OCI-LY7 (cell line): ENCODE data around the gene CD300A. TPM values are rescaled to one million over a fixed set of nuclear protein-coding genes. Genes with fewer than 3 reads are reported as not detected.
A peak's percentile ranks its signal among the peaks of the same experiment; 100 is the strongest.

Source experiments
- BruUV-seq: library from RNA; stranded (reverse); fragments of 400-500 nt; replicated peaks from 2 replicates; lab custom pipeline; 2021; lab: Mats Ljungman, UMichigan
- CTCF ChIA-PET: fragments of 300-600 bp; sonication (Branson Sonifier 250); formaldehyde crosslinking; loops from one replicate; lab custom pipeline; 2022; ENCODE audit warnings: antibody characterized with exemption; ENCODE audit not compliant: unreplicated experiment; lab: Charles Lee
- POLR2A ChIA-PET: fragments of 300-600 bp; sonication (Branson Sonifier 250); formaldehyde crosslinking; loops from one replicate; lab custom pipeline; 2022; ENCODE audit warnings: antibody characterized with exemption; lab: Charles Lee
- DNase-seq: peaks from one replicate; pipeline ENCODE4 v3.0.0-alpha.2; 2015; ENCODE audit warnings: low spot score
- H2AFZ ChIP-seq: fragments of 200-600 bp; sonication (generic), shearing (Covaris generic); 2 replicates; pipeline ENCODE4 v1.6.1; 2014; ENCODE audit warnings: mild to moderate bottlenecking, antibody characterized with exemption, low read length, moderate library complexity
- H3K27ac ChIP-seq: fragments of 200-600 bp; sonication (generic); 2 replicates; pipeline ENCODE4 v1.5.1; 2014; ENCODE audit warnings: mixed run types, low read depth, mild to moderate bottlenecking, moderate library complexity, low read length, inconsistent platforms; ENCODE audit not compliant: poor library complexity, severe bottlenecking
- H3K36me3 ChIP-seq: fragments of 200-600 bp; sonication (generic); 2 replicates; pipeline ENCODE4 v1.6.1; 2014; ENCODE audit warnings: mild to moderate bottlenecking, antibody characterized with exemption, low read length, moderate library complexity, mixed read lengths; ENCODE audit not compliant: insufficient read depth
- H3K4me1 ChIP-seq: fragments of 200-600 bp; sonication (generic); 2 replicates; pipeline ENCODE4 v1.5.1; 2014; ENCODE audit warnings: mild to moderate bottlenecking, low read length; ENCODE audit not compliant: insufficient read depth, poor library complexity, severe bottlenecking
- H3K4me2 ChIP-seq: fragments of 200-600 bp; sonication (generic); 2 replicates; pipeline ENCODE4 v1.6.1; 2014; ENCODE audit warnings: mild to moderate bottlenecking, low read length
- H3K4me3 ChIP-seq: fragments of 200-600 bp; sonication (generic); 2 replicates; pipeline ENCODE4 v1.5.1; 2014; ENCODE audit warnings: mild to moderate bottlenecking, low read depth, low read length; ENCODE audit not compliant: poor library complexity, severe bottlenecking
- H3K79me2 ChIP-seq: fragments of 200-600 bp; sonication (generic); 2 replicates; pipeline ENCODE4 v1.6.1; 2016; ENCODE audit warnings: low read depth, mild to moderate bottlenecking, low read length, moderate library complexity, mixed read lengths; ENCODE audit not compliant: insufficient read depth
- H3K9me2 ChIP-seq: fragments of 200-600 bp; sonication (generic); 2 replicates; pipeline ENCODE4 v1.6.1; 2016; ENCODE audit warnings: mild to moderate bottlenecking, low read length, mixed read lengths; ENCODE audit not compliant: insufficient read depth
- H3K9me3 ChIP-seq: fragments of 200-600 bp; sonication (generic); 2 replicates; pipeline ENCODE4 v1.6.1; 2014; ENCODE audit warnings: mild to moderate bottlenecking, mixed run types, low read length, mixed read lengths
- H4K20me1 ChIP-seq: fragments of 200-600 bp; sonication (generic); 2 replicates; pipeline ENCODE4 v1.6.1; 2014; ENCODE audit warnings: mild to moderate bottlenecking, antibody characterized with exemption, low read length, moderate library complexity, mixed read lengths; ENCODE audit not compliant: insufficient read depth
- EZH2phosphoT487 ChIP-seq: fragments of 200-600 bp; sonication (generic); IDR thresholded peaks from 2 replicates; pipeline ENCODE4 v1.6.1; 2018; ENCODE audit warnings: low read depth, borderline replicate concordance, mild to moderate bottlenecking, mixed run types, antibody characterized with exemption, low read length, moderate library complexity, mixed read lengths
- intact Hi-C: fragments of 100-400 bp; cut with micrococcal nuclease; formaldehyde crosslinking; loops from one replicate; pipeline ENCODE4 v1.10.0; 2022; ENCODE audit not compliant: unreplicated experiment
- total RNA-seq, 2 experiments: library from RNA; depleted of rRNA in 1 of 2; stranded (reverse); fragments of >200 nt in 1 of 2; shearing (Covaris generic) in 1 of 2; gene quantifications; 2 replicates each; pipeline ENCODE4 v1.2.3, GENCODE V29; 2014 to 2022
- TF ChIP-seq, protein P1 (sequence below): fragments of 200-600 bp; sonication (generic); conservative IDR thresholded peaks from 2 replicates; pipeline ENCODE4 v1.5.1; 2014; ENCODE audit warnings: mild to moderate bottlenecking, antibody characterized with exemption, low read length, moderate library complexity, mixed read lengths

CD300A gene
- total RNA-seq, 2 experiments from 2014 or later, result 3.5 to 6.7 TPM

DNA sequence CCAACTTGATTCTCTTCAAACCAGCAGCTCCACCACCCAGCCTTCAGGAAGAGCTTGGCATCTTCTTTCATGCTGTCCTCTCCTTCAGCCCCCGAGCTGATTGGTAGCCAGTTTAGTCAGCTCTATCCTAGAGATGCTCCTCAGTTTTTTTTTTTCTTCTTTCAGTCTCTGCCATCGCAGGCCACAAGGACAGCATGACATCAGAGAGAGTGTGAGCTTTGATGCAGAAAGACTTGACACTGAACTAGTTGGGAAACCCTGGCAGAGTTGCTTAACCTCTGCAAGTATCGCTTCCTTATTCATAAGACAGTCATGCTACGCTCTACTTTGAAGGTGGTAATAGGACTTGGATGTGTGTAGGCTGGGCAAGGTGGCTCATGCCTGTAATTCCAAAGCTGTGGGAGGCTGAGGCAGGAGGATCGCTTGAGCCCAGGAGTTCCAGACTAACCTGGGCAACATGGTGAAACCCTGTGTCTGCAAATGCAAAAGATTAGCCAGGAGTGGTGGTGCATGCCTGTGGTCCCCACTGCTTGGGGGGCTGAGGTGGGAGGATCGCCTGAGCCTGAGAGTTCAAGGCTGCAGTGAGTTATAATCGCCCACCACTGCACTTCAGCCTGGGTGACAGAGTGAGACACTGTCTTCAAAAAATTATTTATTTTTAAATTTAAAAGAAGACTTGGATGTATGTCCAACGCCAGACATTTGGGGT lies 62.2 kb downstream of the CD300A start:
- TF ChIP-seq, protein P1, sequence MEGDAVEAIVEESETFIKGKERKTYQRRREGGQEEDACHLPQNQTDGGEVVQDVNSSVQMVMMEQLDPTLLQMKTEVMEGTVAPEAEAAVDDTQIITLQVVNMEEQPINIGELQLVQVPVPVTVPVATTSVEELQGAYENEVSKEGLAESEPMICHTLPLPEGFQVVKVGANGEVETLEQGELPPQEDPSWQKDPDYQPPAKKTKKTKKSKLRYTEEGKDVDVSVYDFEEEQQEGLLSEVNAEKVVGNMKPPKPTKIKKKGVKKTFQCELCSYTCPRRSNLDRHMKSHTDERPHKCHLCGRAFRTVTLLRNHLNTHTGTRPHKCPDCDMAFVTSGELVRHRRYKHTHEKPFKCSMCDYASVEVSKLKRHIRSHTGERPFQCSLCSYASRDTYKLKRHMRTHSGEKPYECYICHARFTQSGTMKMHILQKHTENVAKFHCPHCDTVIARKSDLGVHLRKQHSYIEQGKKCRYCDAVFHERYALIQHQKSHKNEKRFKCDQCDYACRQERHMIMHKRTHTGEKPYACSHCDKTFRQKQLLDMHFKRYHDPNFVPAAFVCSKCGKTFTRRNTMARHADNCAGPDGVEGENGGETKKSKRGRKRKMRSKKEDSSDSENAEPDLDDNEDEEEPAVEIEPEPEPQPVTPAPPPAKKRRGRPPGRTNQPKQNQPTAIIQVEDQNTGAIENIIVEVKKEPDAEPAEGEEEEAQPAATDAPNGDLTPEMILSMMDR, result no peak
- intact Hi-C loops, result no loop called here

DNA sequence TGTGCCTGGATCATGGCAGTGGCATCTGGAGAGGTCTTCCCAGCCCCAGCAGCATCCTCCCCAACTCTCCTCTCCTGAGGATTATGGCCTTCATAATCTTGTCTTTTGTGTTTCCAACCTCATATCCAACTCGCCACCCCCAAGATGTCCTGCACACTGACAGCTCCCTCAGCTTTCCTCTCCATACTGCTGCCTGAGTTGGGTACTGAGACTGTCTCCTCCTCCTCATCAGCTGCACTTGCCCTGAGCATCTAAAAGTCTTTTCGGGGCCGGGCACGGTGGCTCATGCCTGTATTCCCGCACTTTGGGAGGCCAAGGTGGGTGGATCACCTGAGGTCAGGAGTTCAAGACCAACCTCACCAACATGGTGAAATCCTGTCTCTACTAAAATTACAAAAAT lies 62.8 kb downstream of the CD300A start:
- H3K27ac ChIP-seq, result no peak overlapping the region
- POLR2A ChIA-PET, result interaction anchor here (1.0 kb wide), 1 partner anchor 75 kb away, joined by 3 read pairs; no protein-coding TSS in a partner anchor
- no peaks in the 10 kb centered on the region for H3K79me2 ChIP-seq
- no peaks in the 10 kb centered on the region for H3K9me2 ChIP-seq
- no peak overlapping the region for H3K4me3 ChIP-seq
- no peaks in the 10 kb centered on the region for H4K20me1 ChIP-seq
- BruUV-seq, result no TSS peak
- H3K4me1 ChIP-seq, result no peaks in the 10 kb centered on the region
- no peak overlapping the region for H3K4me2 ChIP-seq
- CTCF ChIA-PET, result no interaction called here
- no peaks in the 10 kb centered on the region for H3K9me3 ChIP-seq
- no peak for TF ChIP-seq EZH2phosphoT487
- TF ChIP-seq, protein P1, result no peak
- no peak overlapping the region for H2AFZ ChIP-seq
- intact Hi-C loops, result no loop called here
- H3K36me3 ChIP-seq, result no peaks in the 10 kb centered on the region
- DNase-seq, result no peak

More for the DNA sequence above, 62.2 kb downstream of the CD300A start:
- no TSS peak for BruUV-seq
- H3K4me1 ChIP-seq, result no peaks in the 10 kb centered on the region
- H2AFZ ChIP-seq, result no peak overlapping the region
- POLR2A ChIA-PET, result interaction anchor here (0.6 kb wide), 1 partner anchor 52 kb away, joined by 3 read pairs; no protein-coding TSS in a partner anchor
- H3K4me3 ChIP-seq, result no peak overlapping the region
- no peak overlapping the region for H3K4me2 ChIP-seq
- no peaks in the 10 kb centered on the region for H4K20me1 ChIP-seq
- DNase-seq, result peak; percentile 55
- H3K36me3 ChIP-seq, result no peaks in the 10 kb centered on the region
- no peaks in the 10 kb centered on the region for H3K9me3 ChIP-seq
- H3K79me2 ChIP-seq, result no peaks in the 10 kb centered on the region
- CTCF ChIA-PET, result no interaction called here
- H3K27ac ChIP-seq, result no peak overlapping the region
- H3K9me2 ChIP-seq, result no peaks in the 10 kb centered on the region

DNA sequence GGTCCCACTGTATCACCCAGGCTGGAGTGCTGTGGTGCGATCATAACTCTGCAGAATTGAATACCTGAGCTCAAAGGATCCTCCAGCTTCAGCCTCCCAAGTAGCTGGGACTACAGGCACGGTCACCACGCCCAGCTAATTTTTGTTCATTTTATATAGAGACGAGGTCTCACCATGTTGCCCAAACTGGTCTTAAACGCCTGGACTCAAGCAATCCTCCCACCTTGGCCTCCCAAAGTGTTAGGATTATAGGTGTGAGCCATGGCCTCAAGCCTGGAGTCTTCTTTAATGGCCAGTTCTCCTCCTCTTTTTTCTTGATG lies 64.4 kb downstream of the CD300A start:
- H3K4me3 ChIP-seq, result no peak overlapping the region
- no peaks in the 10 kb centered on the region for H3K9me3 ChIP-seq
- H3K79me2 ChIP-seq, result no peaks in the 10 kb centered on the region
- no peak for DNase-seq
- intact Hi-C loops, result no loop called here
- no peak overlapping the region for H3K27ac ChIP-seq
- H3K4me2 ChIP-seq, result no peak overlapping the region
- H3K4me1 ChIP-seq, result no peaks in the 10 kb centered on the region
- H2AFZ ChIP-seq, result no peak overlapping the region
- ChIA-PET CTCF (no interaction called here), POLR2A (no interaction called here)
- TF ChIP-seq EZH2phosphoT487, result no peak
- TF ChIP-seq, protein P1, result no peak
- no TSS peak for BruUV-seq
- no peaks in the 10 kb centered on the region for H4K20me1 ChIP-seq
- H3K9me2 ChIP-seq, result no peaks in the 10 kb centered on the region
- no peaks in the 10 kb centered on the region for H3K36me3 ChIP-seq
